ENCODE data around the gene MARCO. TPM values are rescaled to one million over a fixed set of nuclear protein-coding genes. Genes with fewer than 3 reads are reported as not detected.

Gene MARCO
- total RNA-seq, 6 experiments from 2014 or later, result 5.8 to 129 (median 31.9) TPM

GRCh38 chr2:118911166-118911856 lies 30.7 kb upstream of the MARCO start:
- no peaks in the 10 kb centered on the region for H3K4me1 ChIP-seq
- intact Hi-C loops (cut with DNase I), result no loop called here
- ATAC-seq, result no peak
- DNase-seq, result no peak
- no peaks in the 10 kb centered on the region for H3K9me3 ChIP-seq
- 28% methylated on average over 3 of the region's 5 CpGs for WGBS (ENCODE audit: insufficient coverage, low coverage, low lambda C conversion rate, missing lambda C conversion rate)
- H3K27ac ChIP-seq, result no peak overlapping the region
- TF ChIP-seq CTCF (IDR thresholded peaks at IDR 0.05) (no peak), POLR2A (IDR thresholded peaks at IDR 0.05) (no peak)
- no peak overlapping the region for H3K4me3 ChIP-seq
- H3K36me3 ChIP-seq, result no peaks in the 10 kb centered on the region
- H3K27me3 ChIP-seq, result no peaks in the 10 kb centered on the region

- ATAC-seq, result no peak
- 66% methylated on average over 8 of the region's 8 CpGs for WGBS (ENCODE audit: insufficient coverage, low coverage, low lambda C conversion rate, missing lambda C conversion rate)
Measured at GRCh38 chr2:118911936-118912335, 30.1 kb upstream of the MARCO start.

GRCh38 chr2:118913131-118913802 lies 28.7 kb upstream of the MARCO start:
- no peak for ATAC-seq
- intact Hi-C loops (cut with DNase I), result no loop called here
- Histone ChIP-seq H3K27me3 (no peaks in the 10 kb centered on the region), H3K4me3 (no peak overlapping the region), H3K36me3 (no peaks in the 10 kb centered on the region), H3K9me3 (no peaks in the 10 kb centered on the region), H3K4me1 (no peaks in the 10 kb centered on the region), H3K27ac (no peak overlapping the region)
- DNase-seq, result no peak
- 39% methylated on average over 3 of the region's 3 CpGs for WGBS (ENCODE audit: insufficient coverage, low coverage, low lambda C conversion rate, missing lambda C conversion rate)
- TF ChIP-seq CTCF (IDR thresholded peaks at IDR 0.05), result no peak
- TF ChIP-seq POLR2A (IDR thresholded peaks at IDR 0.05), result no peak

More at GRCh38 chr2:118911936-118912335, 30.1 kb upstream of the MARCO start:
- TF ChIP-seq CTCF (IDR thresholded peaks at IDR 0.05) (no peak), POLR2A (IDR thresholded peaks at IDR 0.05) (no peak)
- H3K9me3 ChIP-seq, result no peaks in the 10 kb centered on the region
- H3K4me3 ChIP-seq, result no peak overlapping the region
- no peak for DNase-seq
- H3K27ac ChIP-seq, result no peak overlapping the region
- no peaks in the 10 kb centered on the region for H3K27me3 ChIP-seq
- H3K36me3 ChIP-seq, result no peaks in the 10 kb centered on the region
- H3K4me1 ChIP-seq, result no peaks in the 10 kb centered on the region
- intact Hi-C loops (cut with DNase I), result no loop called here

- no peak for DNase-seq
- Histone ChIP-seq H3K27ac (no peak overlapping the region), H3K4me3 (no peak overlapping the region), H3K9me3 (no peaks in the 10 kb centered on the region), H3K27me3 (no peaks in the 10 kb centered on the region), H3K4me1 (no peaks in the 10 kb centered on the region), H3K36me3 (no peaks in the 10 kb centered on the region)
- ATAC-seq, result peak; percentile 26 to 55 (median 42)
- WGBS (ENCODE audit: insufficient coverage, low coverage, low lambda C conversion rate, missing lambda C conversion rate), result 69% methylated on average over 3 of the region's 3 CpGs
- TF ChIP-seq CTCF (IDR thresholded peaks at IDR 0.05), result no peak
- no peak for TF ChIP-seq POLR2A (IDR thresholded peaks at IDR 0.05)
- intact Hi-C loops (cut with DNase I), result no loop called here
Measured at GRCh38 chr2:118913803-118914645, 28.0 kb upstream of the MARCO start.

Measured in right lobe of liver (tissue), 6 donors.